DOHH2 (cell line): ENCODE data around the gene CTNNA2.

Experiments used
- H3F3A ChIP-seq: fragments of 200-600 bp; sonication (generic), shearing (Covaris generic); 2 replicates; pipeline ENCODE4 v1.6.0; 2016; ENCODE audit warnings: antibody characterized with exemption, mild to moderate bottlenecking; ENCODE audit not compliant: control insufficient read depth, insufficient read depth
- H3K27ac ChIP-seq: fragments of 200-600 bp; sonication (generic); 2 replicates; pipeline ENCODE4 v1.5.1; 2014; ENCODE audit warnings: low read depth, mild to moderate bottlenecking, low read length, moderate library complexity
- H3K27me3 ChIP-seq: fragments of 200-600 bp; sonication (generic); 2 replicates; pipeline ENCODE4 v1.6.1; 2014; ENCODE audit warnings: mild to moderate bottlenecking, low read length, mixed read lengths; ENCODE audit not compliant: control insufficient read depth
- H3K36me3 ChIP-seq: fragments of 200-600 bp; sonication (generic); 2 replicates; pipeline ENCODE4 v1.6.1; 2014; ENCODE audit warnings: mild to moderate bottlenecking, low read length, moderate library complexity, mixed read lengths; ENCODE audit not compliant: control insufficient read depth
- H3K4me1 ChIP-seq: fragments of 200-600 bp; sonication (generic); 2 replicates; pipeline ENCODE4 v1.6.1; 2014; ENCODE audit warnings: mild to moderate bottlenecking, low read length, mixed read lengths; ENCODE audit not compliant: control insufficient read depth
- H3K4me2 ChIP-seq: fragments of 200-600 bp; sonication (generic); 2 replicates; pipeline ENCODE4 v1.6.0; 2014; ENCODE audit warnings: mild to moderate bottlenecking, low read length, moderate library complexity
- H3K4me3 ChIP-seq: fragments of 200-600 bp; sonication (generic); 2 replicates; pipeline ENCODE4 v1.5.1; 2014; ENCODE audit warnings: mild to moderate bottlenecking, low read length, mixed read lengths
- H3K79me2 ChIP-seq: fragments of 200-600 bp; sonication (generic); 2 replicates; pipeline ENCODE4 v1.6.1; 2014; ENCODE audit warnings: mild to moderate bottlenecking, low read length, mixed read lengths; ENCODE audit not compliant: control insufficient read depth
- H3K9me2 ChIP-seq: fragments of 200-600 bp; sonication (generic); replicated peaks from 2 replicates; pipeline ENCODE4 v1.6.1; 2014; ENCODE audit warnings: mild to moderate bottlenecking, low read length, mixed read lengths; ENCODE audit not compliant: control insufficient read depth
- H3K9me3 ChIP-seq: fragments of 200-600 bp; sonication (generic); 2 replicates; pipeline ENCODE4 v1.6.1; 2014; ENCODE audit warnings: antibody characterized with exemption, low read length, mixed read lengths; ENCODE audit not compliant: control insufficient read depth, insufficient read depth
- H4K20me1 ChIP-seq: fragments of 200-600 bp; sonication (generic); 2 replicates; pipeline ENCODE4 v1.6.0; 2014; ENCODE audit warnings: low read depth, mild to moderate bottlenecking, antibody characterized with exemption, low read length, moderate library complexity; ENCODE audit not compliant: control insufficient read depth, insufficient read depth
- CTCF ChIP-seq: fragments of 200-600 bp; sonication (generic); IDR thresholded peaks from one replicate; pipeline ENCODE4 v1.5.1; 2014; ENCODE audit warnings: antibody characterized with exemption, mild to moderate bottlenecking, low read depth, low read length; ENCODE audit not compliant: poor library complexity, severe bottlenecking
- EZH2phosphoT487 ChIP-seq: fragments of 200-600 bp; sonication (generic); IDR thresholded peaks from 2 replicates; pipeline ENCODE4 v1.6.1; 2017; ENCODE audit warnings: borderline replicate concordance, mild to moderate bottlenecking, antibody characterized with exemption, low read length, moderate library complexity, mixed read lengths

Gene CTNNA2

GRCh38 chr2:79929624-79930023, 416.8 kb downstream of the CTNNA2 start:
- Histone ChIP-seq H3K27me3 (no peaks in the 10 kb centered on the region), H3K4me3 (no peak overlapping the region), H3K4me2 (no peak overlapping the region), H4K20me1 (no peaks in the 10 kb centered on the region), H3K36me3 (no peaks in the 10 kb centered on the region), H3K9me3 (no peaks in the 10 kb centered on the region), H3K4me1 (no peaks in the 10 kb centered on the region), H3F3A (no peaks in the 10 kb centered on the region), H3K9me2 (no peaks in the 10 kb centered on the region), H3K79me2 (no peaks in the 10 kb centered on the region), H3K27ac (no peak overlapping the region)
- TF ChIP-seq CTCF (no peak), EZH2phosphoT487 (no peak)

DNA sequence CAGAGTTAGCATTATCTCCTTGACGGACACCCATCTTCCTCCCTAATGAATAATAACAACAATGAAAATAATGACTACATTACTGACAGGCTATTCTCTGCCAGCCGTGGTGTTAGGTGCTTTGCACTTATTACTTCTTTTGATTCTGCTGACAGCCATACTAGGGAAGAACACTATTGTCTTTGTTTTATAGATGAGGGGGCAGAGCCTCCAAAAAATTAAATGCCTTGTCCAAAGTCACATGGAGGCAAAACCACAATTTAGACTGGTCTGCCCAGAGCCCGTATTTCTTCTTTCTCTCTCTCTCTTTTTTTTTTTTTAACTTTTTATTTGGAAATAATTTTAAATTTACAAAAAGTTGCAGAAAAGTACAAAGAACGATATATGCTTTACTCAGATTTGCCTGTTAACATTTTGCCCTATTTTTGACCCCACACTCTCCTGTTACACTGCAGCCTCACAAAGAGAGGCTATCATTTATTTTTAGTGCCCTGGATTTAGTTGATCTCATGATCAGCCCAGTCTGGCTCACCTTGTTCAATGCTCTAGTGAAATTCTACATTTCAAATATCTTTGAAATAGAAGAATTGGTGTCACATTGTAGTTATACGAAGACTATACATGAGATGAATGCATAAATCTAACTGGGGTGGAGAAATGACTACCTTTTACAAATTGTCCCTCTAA, 422.3 kb downstream of the CTNNA2 start:
- H3K27me3 ChIP-seq: no peaks in the 10 kb centered on the region
- no peak overlapping the region for H3K4me3 ChIP-seq
- H3K27ac ChIP-seq: no peak overlapping the region
- no peaks in the 10 kb centered on the region for H3K4me1 ChIP-seq
- no peak overlapping the region for H3K4me2 ChIP-seq
- no peaks in the 10 kb centered on the region for H3F3A ChIP-seq
- H3K79me2 ChIP-seq: no peaks in the 10 kb centered on the region
- no peaks in the 10 kb centered on the region for H3K36me3 ChIP-seq
- no peaks in the 10 kb centered on the region for H3K9me3 ChIP-seq
- H4K20me1 ChIP-seq: no peaks in the 10 kb centered on the region
- TF ChIP-seq EZH2phosphoT487: no peak
- TF ChIP-seq CTCF: no peak
- no peaks in the 10 kb centered on the region for H3K9me2 ChIP-seq

DNA sequence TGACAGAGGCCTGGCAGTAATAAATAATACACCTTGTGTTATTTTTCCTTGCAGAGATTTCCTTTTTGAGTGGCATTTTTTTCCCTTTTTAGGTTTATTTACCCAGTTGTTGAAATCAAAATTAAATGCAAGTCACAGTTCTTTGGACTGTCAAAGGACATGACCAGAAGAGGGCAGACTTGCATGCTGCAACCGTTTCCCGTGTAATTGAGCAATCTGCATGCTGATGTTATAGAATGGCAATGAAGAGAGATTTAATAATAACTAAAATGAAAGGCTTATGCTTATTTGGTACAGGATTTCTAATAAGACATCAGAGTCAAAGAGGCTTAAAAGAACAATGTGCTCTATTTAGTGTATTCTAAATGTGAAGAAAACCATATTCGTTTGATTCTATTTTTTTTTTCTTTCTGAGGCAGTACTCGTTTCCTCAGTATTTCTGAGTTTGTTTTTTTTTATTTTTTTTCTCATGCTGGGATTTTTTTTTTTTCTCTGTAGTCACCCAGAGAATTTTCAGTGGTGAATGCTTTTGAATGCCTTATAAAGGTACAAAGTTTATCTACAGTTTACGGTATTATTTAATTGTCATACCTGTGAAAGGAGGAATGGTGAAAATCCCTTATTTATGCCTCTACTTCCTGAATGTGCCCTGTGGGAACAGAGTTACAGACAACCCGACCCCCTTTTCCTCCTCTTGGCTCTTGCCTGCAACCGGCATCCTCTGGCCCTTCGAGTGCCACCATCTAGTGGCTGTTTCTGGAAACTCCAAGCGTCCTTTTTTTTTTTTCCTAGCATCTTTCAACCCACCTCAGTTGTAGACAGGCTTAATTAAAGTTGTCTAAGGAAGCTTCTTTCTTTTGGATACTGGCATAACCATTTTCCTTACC, 423.2 kb downstream of the CTNNA2 start:
- H3K27me3 ChIP-seq: no peaks in the 10 kb centered on the region
- no peak overlapping the region for H3K4me2 ChIP-seq
- H3K9me2 ChIP-seq: no peaks in the 10 kb centered on the region
- no peaks in the 10 kb centered on the region for H3K36me3 ChIP-seq
- H3F3A ChIP-seq: no peaks in the 10 kb centered on the region
- no peaks in the 10 kb centered on the region for H3K79me2 ChIP-seq
- H3K4me3 ChIP-seq: no peak overlapping the region
- no peak overlapping the region for H3K27ac ChIP-seq
- no peaks in the 10 kb centered on the region for H3K9me3 ChIP-seq
- H3K4me1 ChIP-seq: no peaks in the 10 kb centered on the region
- no peaks in the 10 kb centered on the region for H4K20me1 ChIP-seq
- TF ChIP-seq EZH2phosphoT487: no peak
- TF ChIP-seq CTCF: peak; percentile 61
